Mucosa of gallbladder (tissue), 1 donor: ENCODE measurements around the gene PLEKHJ1. TPM values are rescaled to one million over a fixed set of nuclear protein-coding genes. Genes with fewer than 3 reads are reported as not detected.
A peak's percentile ranks its signal among the peaks of the same experiment; 100 is the strongest.
"Not testable (repeated sequence)": the region's sequence is repeated elsewhere in the genome, so short reads cannot be mapped to it uniquely, and the experiment has no call there.

Experiments used
- DNase-seq: peaks from one replicate; pipeline ENCODE4 v3.0.0-alpha.2; 2020; ENCODE audit warnings: low spot score
- total RNA-seq: library from RNA; stranded (reverse); gene quantifications from one replicate; pipeline ENCODE4 v1.2.1, GENCODE V29; 2021
- donor health status: DM: no; HTN: no; CAD: no.

PLEKHJ1 gene
- total RNA-seq, 1 donor from 2014 or later: 126 TPM

DNA sequence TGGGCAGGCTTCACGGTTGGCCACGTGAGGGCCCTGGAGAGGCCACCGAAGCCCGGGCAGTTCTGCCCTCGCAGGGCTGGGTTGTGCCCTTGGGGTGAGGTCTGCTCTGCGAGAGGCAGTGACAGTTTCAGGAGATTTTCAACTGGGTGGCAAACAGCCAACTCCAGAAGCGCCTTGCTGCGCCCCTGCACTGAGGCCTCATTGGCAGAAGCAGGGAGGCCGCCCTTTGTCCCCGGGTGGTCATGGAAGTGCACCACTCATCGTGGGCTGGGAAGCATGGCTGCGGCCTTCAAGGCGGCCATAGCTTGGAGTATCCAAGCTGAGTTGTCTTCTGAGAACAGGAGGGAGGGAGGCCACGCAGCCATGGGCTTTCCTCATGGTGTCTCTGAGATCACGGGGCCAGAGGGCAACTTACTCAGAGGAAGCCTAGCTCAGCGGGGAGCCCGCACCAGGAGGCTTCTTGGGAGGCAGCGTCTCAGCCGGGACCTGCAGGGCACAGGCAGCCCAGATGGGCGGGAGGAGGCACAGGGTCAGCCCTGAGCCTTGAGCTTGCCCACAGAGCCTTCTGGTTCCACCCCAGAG lies 14.8 kb downstream of the PLEKHJ1 start:
- DNase-seq: no peak

DNA sequence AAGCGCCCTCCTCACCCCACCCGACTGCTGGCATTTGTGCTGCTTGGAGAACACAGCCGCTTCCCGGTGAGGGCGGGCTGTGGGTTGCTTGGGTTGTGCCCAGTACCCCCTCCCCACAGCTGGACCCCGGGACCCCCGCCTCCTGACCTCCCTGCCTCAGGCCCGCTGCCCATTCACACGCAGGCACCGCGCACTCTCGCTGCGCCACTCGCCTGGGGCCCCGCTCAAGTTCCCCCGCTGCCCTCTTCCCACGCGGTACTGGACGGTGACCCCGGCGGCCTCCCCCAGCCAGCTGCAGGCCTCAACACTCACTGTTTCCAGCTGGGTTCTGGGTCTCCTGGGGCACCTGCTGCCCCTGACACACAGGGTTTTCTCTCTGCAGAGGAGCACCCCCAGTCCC lies 16.4 kb downstream of the PLEKHJ1 start:
- DNase-seq: no peak

DNA sequence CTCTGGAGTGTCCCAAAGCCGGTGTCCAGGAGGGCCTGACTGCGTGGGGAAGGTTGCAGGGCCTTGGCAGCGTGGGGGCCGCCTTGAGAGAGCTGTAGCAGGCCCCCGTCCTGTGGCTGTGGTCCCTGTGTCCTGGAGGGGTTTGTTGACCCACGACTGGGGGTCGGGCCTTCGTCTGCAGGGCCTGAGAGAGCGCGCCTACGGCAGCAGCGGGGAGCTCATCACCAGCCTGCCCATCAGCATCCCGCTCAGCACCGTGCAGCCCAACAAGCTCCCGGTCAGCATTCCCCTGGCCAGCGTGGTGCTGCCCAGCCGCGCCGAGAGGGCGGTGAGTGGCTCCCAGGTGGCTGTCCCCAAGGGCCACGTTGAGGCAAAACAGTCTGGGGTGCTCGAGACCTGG lies 18.5 kb downstream of the PLEKHJ1 start:
- DNase-seq: no peak

- no peak for DNase-seq
These were observed 19.5 kb downstream of the PLEKHJ1 start for GRCh38 chr19:2216361-2217225.

DNA sequence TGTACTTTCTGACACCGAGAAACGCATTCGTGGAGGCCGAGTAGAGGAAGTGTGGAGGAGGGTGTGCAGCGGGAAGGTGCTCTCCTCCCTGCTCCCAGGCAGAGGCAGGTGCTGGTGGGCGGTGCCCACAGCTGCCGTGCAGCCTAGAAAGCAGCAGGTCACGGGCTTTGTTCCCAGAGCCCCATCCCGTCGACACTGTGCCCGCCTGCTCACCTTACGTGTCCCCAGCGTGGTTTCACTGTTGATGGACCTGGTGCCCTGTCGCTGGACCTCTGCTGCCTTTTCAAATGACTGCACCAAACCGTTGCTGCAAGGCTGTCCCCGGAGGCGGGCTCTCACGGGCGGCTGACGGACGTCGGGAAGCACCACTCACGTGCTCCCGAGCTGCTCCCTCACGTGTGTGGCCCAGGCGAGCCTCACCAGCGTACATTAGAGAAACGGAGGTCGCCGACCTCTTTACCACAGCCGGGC lies 20.8 kb downstream of the PLEKHJ1 start:
- no peak for DNase-seq

GRCh38 chr19:2214251-2214650 lies 21.9 kb downstream of the PLEKHJ1 start:
- no peak for DNase-seq

DNA sequence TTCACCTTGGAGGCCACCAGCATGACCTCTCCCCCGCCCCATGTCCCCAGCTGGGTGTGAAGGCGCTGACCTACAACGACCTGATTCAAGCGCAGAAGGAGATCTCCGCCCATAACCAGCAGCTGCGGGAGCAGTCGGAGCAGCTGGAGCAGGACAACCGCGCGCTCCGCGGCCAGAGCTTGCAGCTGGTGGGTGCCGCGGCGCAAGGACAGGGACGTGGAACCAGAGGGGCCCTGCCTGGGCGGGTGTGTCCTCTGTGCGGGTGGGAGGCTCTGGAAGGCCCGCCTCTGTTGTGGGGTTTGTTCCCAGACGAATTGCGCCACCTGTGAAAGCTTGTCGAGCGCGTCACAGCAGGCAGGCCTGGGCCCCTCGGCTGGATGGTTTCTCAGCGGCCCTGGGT lies 22.3 kb downstream of the PLEKHJ1 start:
- DNase-seq: no peak

DNA sequence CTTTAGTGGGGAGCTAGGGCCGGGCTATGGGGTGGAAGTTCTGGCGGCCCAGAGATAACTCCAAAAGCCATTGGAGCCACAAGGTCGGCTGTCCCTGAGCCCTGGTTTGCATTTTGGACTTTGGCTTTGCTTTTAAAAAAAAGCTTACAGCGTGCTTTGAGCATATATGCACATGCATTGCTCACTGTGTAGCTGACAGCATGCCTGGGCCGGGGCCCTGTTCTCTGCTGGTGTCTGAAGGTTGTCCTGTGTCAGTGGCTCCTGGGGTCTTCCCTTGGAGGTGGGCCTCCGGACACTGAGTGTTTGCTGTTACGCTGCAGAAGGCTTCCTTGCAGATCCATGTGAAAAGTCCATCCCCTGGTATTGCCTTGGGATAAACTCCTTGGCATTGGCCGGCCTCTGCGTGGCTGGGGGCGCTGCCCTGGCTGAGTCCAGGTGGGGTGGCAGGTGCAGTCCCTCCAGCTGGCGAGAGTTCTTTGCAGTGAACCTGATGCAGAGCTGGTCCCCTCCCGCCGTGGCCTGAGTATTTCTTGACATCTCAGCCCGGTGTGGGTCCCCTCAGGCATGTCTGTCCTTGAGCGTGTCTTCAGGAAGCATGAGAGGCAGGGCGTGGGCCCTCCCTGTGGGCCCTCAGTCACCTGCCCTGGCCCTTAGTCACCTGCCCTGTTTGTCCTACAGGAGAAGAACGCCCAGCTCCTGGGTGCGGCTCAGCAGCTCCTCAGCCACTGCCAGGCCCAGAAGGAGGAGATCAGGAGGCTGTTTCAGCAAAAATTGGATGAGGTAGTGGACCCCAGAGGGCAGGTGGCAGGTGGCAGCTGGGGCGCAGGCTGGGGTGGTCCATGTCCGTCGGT lies 23.0 kb downstream of the PLEKHJ1 start:
- DNase-seq: peak; percentile 62

DNA sequence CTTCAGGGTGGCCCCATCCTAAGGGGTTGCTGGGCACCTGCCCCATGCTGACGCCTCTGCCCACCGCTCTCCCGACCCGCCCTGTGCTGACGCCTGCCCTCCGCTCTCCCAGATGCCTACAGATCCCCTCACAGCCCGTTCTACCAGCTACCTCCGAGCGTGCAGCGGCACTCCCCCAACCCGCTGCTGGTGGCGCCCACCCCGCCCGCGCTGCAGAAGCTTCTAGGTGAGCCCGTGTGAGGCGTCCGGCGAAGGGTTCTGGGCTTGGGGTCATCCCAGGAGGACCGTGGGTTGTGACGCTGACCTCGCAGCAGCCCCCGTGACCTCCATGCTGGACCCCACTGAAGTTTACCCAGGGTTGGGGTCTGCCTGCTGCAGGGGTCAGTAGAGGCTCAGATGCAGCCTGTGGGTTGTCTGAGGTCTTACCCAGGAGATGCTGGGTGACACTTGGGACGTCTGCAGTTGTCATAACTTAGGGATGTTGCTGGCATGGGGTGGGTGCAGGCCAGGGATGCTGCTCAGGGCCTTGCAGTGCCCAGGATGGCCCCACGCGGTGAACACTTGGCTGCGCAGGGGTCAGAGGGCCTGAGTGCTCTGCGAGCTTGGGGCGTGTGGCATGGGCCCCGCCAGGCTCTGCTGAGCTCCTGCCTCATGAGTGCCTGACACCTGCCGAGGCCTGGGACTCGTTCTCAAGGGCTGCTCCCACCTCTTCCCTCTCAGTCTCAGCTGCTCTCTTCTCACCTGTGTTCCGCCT lies 25.0 kb downstream of the PLEKHJ1 start:
- no peak for DNase-seq

GRCh38 chr19:2210206-2210605 lies 25.9 kb downstream of the PLEKHJ1 start:
- DNase-seq: no peak

DNA sequence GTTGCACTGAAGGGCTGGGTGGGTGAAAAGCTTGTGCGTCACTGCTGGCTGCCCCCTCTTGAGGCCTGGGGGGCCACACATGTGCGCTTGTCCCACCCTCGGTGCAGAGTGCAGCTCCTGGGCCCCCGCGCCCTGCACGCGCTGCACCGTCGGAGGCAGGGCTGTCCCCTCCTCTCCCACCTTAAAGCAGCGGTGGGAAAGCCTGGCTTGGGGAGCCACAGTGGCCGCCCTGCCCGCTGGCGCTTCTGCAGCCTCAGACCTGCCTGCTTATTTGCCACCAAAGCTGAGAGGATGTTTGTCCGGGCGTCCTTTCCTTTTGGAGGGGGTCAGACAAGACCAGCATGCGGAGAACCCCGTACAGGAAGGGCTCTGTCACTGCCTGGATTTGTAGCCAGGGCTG lies 26.7 kb downstream of the PLEKHJ1 start:
- DNase-seq: no peak

DNA sequence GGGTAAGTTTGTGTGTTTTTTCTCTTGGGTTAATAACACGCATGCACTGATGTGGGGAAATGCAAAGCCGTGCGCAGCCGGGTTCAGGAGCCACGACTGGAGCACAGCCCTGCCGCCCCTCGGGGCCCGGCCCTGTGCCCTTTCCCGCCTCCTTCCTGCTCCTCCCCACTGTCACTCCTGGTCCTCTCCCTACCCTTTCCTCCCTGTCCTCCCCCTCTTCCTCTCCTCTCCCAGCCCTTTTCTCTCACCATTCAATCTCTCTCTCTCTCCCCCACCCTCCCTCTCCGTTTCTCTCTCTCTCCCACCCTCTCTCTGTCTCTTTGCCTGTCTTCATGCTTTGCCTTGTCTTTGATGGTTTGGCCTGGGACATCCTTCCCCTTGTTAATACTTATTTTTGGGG lies 27.2 kb downstream of the PLEKHJ1 start:
- no peak for DNase-seq

DNA sequence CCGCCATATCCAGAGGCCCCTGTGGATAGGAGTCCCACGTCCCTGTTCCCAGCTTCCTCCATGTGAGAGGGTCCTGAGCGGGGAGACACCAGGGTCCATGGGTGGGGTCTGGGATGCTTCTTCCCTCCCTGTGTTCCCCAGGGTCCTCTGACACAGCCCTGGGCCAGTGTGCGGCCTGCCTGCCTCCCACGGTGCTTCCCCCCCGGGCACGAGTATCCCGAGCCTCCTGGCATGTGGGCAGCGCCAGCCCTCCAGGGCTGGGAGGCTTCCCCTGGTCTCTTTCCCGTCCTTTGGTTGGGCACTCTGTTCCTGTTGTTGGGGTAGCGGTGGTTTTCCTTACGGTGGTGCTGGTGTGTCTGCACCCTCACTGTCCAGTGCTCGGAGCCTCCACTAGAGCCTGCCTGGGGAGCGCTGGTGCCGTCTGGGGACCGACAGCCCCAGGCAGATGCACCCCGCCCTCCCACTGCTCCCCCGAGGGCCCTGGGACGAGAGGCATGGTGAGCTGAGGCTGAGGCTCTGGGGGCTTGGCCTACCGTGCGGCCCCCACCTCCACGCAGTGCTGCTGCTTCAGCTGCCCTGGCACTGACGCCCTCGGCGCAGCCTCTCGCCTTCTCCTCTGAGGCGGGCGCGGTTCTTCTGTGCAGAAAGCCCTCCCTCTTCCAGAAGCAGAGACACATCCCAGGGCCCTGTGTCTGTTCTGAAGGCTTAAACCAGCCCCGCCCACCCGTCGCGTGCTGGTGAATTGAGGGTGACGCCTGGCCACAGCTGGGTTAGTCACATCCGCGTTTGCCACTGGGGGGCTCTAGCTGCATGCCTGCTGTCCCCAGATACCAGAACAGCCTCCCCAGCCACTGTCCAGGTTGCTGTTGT lies 27.9 kb downstream of the PLEKHJ1 start:
- DNase-seq: peak; percentile 51

DNA sequence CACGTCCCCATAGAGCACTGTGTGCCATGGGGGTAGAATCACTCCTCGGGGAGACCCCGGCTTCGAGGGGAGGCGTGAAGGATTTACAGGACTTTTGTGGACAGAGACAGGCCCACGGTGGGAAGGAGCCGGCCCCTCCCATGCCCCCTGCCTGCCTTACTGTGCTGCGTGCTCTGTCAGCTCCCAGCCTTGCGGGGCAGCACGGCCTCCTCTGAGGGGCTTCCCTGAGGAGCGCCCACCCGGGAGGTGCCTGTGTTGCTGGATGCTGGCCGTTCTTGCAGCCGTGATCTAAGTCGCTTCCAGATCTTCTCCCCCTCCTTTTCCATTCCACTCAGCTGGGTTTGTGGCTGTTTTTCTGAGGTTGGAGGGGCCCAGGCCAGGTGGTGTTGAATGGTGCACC lies 29.1 kb downstream of the PLEKHJ1 start:
- DNase-seq: no peak

GRCh38 chr19:2202366-2202765 lies 33.8 kb downstream of the PLEKHJ1 start:
- DNase-seq: no peak

DNA sequence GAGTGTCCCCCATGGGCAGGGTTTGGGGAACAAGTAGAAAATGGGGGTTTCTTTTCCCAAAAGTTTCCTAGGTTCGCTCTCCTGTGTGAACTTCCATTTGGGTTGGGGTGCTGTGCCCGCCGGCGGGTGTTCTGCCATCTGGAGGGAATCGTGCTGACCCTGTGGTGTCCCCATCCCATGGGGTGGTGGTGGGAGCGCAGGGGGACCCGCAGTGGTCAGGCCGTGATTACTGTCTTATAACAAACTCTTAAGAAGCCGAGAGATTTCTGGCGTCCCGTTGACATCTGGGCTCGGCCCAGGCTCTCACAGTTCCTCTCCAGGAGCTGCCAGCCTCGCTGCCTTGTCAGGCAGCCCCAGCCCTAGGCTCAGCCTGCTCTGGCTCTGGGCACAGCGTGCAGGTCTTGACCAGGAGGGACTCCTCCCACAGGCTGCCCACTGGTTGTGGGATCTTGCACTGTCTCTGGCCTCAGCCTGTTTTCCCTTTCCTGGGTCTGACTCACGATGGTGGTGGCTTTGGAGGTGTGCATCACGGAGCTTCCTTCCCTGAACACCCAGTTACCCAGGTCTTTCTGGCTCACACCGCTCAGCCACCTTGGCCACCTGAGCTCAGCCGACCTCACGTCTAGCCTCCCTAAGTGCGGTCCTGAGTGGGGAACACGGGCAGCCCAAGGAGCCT lies 34.5 kb downstream of the PLEKHJ1 start:
- DNase-seq: no peak

GRCh38 chr19:2200624-2201294 lies 35.4 kb downstream of the PLEKHJ1 start:
- not testable (repeated sequence) for DNase-seq

DNA sequence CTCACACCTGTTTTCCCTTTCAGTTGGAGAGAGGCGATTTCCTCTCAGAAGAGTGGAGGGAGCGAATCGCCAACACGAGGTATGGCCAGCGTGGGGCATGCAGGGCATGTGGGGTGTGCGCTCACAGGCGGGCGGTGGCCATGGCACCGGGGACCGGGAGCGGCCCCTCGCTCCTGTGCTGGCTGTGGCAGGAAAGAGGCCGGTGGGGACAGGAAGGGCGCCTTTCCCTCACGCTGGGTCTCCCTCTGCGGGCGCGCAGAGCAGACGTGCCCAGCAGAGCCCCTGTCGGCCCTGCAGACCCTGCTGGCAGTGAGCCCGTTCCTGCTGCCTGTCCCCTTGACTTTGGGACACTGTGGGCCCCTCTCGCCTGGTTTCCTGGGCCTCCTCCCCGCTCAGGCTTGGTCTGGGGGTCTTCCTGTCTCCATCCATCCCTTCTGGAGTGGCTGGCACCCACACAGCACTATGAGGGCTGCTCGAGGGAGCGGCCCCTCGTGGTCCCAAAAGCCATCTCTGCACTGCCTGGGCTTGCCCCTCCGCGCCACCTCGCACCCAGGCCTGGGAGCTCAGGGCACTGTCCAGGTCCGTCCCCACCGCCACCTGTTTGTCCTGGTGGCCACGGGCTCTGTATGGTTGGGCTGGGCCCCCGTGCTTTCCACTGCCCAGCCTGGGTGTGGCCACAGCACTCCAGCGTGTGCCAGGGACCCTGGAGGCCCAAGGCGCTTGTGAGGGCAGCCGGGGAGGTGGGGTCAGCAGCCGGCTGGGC lies 36.1 kb downstream of the PLEKHJ1 start:
- DNase-seq: no peak

- no peak for DNase-seq
These were observed 36.9 kb downstream of the PLEKHJ1 start for GRCh38 chr19:2199215-2199614.
